ENCODE data around the gene C2orf76.

Gene C2orf76

GRCh38 chr2:119393971-119394748 is 27.5 kb upstream of the C2orf76 start:
- no peaks in the 10 kb centered on the region for H3K36me3 ChIP-seq
- DNase-seq = no peak
- TF ChIP-seq CTCF (IDR thresholded peaks at IDR 0.05; ENCODE audit: low read depth, low read length) = no peak
- no peaks in the 10 kb centered on the region for H3K27me3 ChIP-seq
- H3K4me3 ChIP-seq (ENCODE audit: low read depth, low read length) = no peak overlapping the region
- H3K9me3 ChIP-seq = no peaks in the 10 kb centered on the region
- H3K4me1 ChIP-seq = no peaks in the 10 kb centered on the region; the same call in 1 of the 2 replicates

- TF ChIP-seq CTCF (IDR thresholded peaks at IDR 0.05; ENCODE audit: low read depth, low read length) = no peak
- H3K4me1 ChIP-seq = peaks cover 7% of the 10 kb centered on the region
- DNase-seq = peak; percentile 11
Measured at GRCh38 chr2:119389615-119390306, 23.1 kb upstream of the C2orf76 start.

GRCh38 chr2:119387381-119388129 is 20.9 kb upstream of the C2orf76 start:
- no peak for DNase-seq
- TF ChIP-seq CTCF (IDR thresholded peaks at IDR 0.05; ENCODE audit: low read depth, low read length) = peak; percentile 17; the same call in 1 of the 2 replicates

More at GRCh38 chr2:119389615-119390306, 23.1 kb upstream of the C2orf76 start:
- Histone ChIP-seq H3K9me3 (no peaks in the 10 kb centered on the region), H3K36me3 (no peaks in the 10 kb centered on the region), H3K4me3 (ENCODE audit: low read depth, low read length) (no peak overlapping the region), H3K27me3 (no peaks in the 10 kb centered on the region)

GRCh38 chr2:119385466-119385865 is 18.8 kb upstream of the C2orf76 start:
- Histone ChIP-seq H3K36me3 (no peaks in the 10 kb centered on the region), H3K9me3 (no peaks in the 10 kb centered on the region), H3K27me3 (no peaks in the 10 kb centered on the region), H3K4me3 (ENCODE audit: low read depth, low read length) (no peak overlapping the region), H3K4me1 (peaks cover 7% of the 10 kb centered on the region)
- TF ChIP-seq CTCF (IDR thresholded peaks at IDR 0.05; ENCODE audit: low read depth, low read length) = no peak
- no peak for DNase-seq

More at GRCh38 chr2:119387381-119388129, 20.9 kb upstream of the C2orf76 start:
- Histone ChIP-seq H3K4me1 (peaks cover 7% of the 10 kb centered on the region), H3K27me3 (no peaks in the 10 kb centered on the region), H3K4me3 (ENCODE audit: low read depth, low read length) (no peak overlapping the region), H3K9me3 (no peaks in the 10 kb centered on the region), H3K36me3 (no peaks in the 10 kb centered on the region)

GRCh38 chr2:119384971-119385370 is 18.3 kb upstream of the C2orf76 start:
- Histone ChIP-seq H3K4me3 (ENCODE audit: low read depth, low read length) (no peak overlapping the region), H3K36me3 (no peaks in the 10 kb centered on the region), H3K4me1 (peaks cover 7% of the 10 kb centered on the region), H3K27me3 (no peaks in the 10 kb centered on the region), H3K9me3 (no peaks in the 10 kb centered on the region)
- no peak for DNase-seq
- TF ChIP-seq CTCF (IDR thresholded peaks at IDR 0.05; ENCODE audit: low read depth, low read length) = no peak
